Pancreas (tissue), 10 donors: ENCODE data around the gene BLOC1S4. TPM values are rescaled to one million over a fixed set of nuclear protein-coding genes. Genes with fewer than 3 reads are reported as not detected.

Experiments used
- ATAC-seq, 4 donors: fragments of 200-7000 bp; cut with Tn5 transposase; one replicate each; pipeline versions ENCODE4 v1.8.0 to v1.9.1; 2020; ENCODE audit warnings: mild to moderate bottlenecking in 4 of 4, moderate library complexity in 4 of 4
- DNase-seq, 6 donors: peaks; one replicate each; pipeline ENCODE4 v3.0.0-alpha.2; 2020
- FAIRE-seq: peaks from 2 replicates; lab custom pipeline; 2012; peaks lifted over from hg19 to GRCh38; lab: Jason Lieb, UNC
- H3K27ac ChIP-seq, 4 donors: fragments of 200-600 bp; sonication (generic); 1 replicate in 3 of 4; 2 replicates in 1 of 4; pipeline versions ENCODE4 v1.5.0 to v1.8.0; 2020
- H3K27me3 ChIP-seq, 4 donors: fragments of 200-600 bp; one replicate each; pipeline ENCODE4 v1.8.0; 2021
- H3K36me3 ChIP-seq, 3 donors: fragments of 200-600 bp; sonication (generic) in 1 of 3; one replicate each; pipeline versions ENCODE4 v1.5.0 to v1.8.0; 2020 to 2021
- H3K4me1 ChIP-seq, 3 donors: fragments of 200-600 bp; one replicate each; pipeline ENCODE4 v1.8.0; 2021
- H3K4me3 ChIP-seq, 4 donors: fragments of 200-600 bp; sonication (generic) in 2 of 4; one replicate each; pipeline versions ENCODE4 v1.5.0 to v1.8.0; 2020 to 2021
- H3K9me3 ChIP-seq, 4 donors: fragments of 200-600 bp; one replicate each; pipeline ENCODE4 v1.8.0; 2021
- CTCF ChIP-seq, 4 donors: fragments of 200-600 bp; sonication (generic) in 3 of 4; IDR thresholded peaks; one replicate each; pipeline versions ENCODE4 v1.5.0 to v1.8.0; 2021; ENCODE audit warnings: antibody characterized with exemption in 4 of 4
- WGBS, 2 donors: extraction: QIAGEN DNeasy Blood & Tissue Kit; methylation state at CpG; one replicate each; pipeline ENCODE4 v1.1.7; 2013; 5-methylcytosine and 5-hydroxymethylcytosine counted together
- intact Hi-C, 3 donors: fragments of 100-400 bp; cut with DNase I; formaldehyde crosslinking; loops; one replicate each; pipeline versions ENCODE4 v1.11.1 to v1.14.2; 2022
- polyA plus RNA-seq, 2 donors: library from polyadenylated mRNA; stranded (reverse); fragments of 200-250 nt; gene quantifications; one replicate each; pipeline ENCODE4 v1.2.3, GENCODE V29; 2013
- total RNA-seq, 6 donors: library from RNA; stranded (reverse); fragmentation: NEBNext Ultra II Directional in 4 of 6; extraction: Animal tissue kit (Norgen Biotek cat#: 25700) in 4 of 6; gene quantifications; one replicate each; pipeline versions ENCODE4 v1.2.1 to v1.2.4, GENCODE V29; 2021 to 2023
- donor health status: healthy with polysubstance abuse.
- donor health status: DM: no; HTN: no; CAD: no; lungs with moderate emphysema.
- donor health status: DM: no; HTN: no; CAD: no.
- donor health status: control.
- donor health status: control.
- donor health status: Bipolar disorder and iron deficiency.
- donor health status: DM: yes; HTN: yes; CAD: no.
- donor health status: DM: no; HTN: no; CAD: no.
- donor health status: DM: no; HTN: no; CAD: no.
- donor health status: DM: yes; HTN: yes; CAD: no.

The BLOC1S4 gene
- total and polyA plus RNA-seq, 8 donors = 3.3 to 8.4 (median 5.1) TPM

- H3K4me1 ChIP-seq = no peaks in the 10 kb centered on the region
- H3K27ac ChIP-seq = no peak overlapping the region
- DNase-seq (no peak), FAIRE-seq (no peak), ATAC-seq (no peak)
- no peak overlapping the region for H3K4me3 ChIP-seq
- no peaks in the 10 kb centered on the region for H3K36me3 ChIP-seq
- H3K9me3 ChIP-seq = no peaks in the 10 kb centered on the region
- 70 to 82% methylated on average over 3 of the region's 3 CpGs for WGBS, 2 donors
- H3K27me3 ChIP-seq = no peaks in the 10 kb centered on the region
- intact Hi-C loops = no loop called here
- TF ChIP-seq CTCF (IDR thresholded peaks at IDR 0.05) = no peak
Observed at GRCh38 chr4:6692806-6693205, 23.2 kb upstream of the BLOC1S4 start.

GRCh38 chr4:6693231-6694176 is 22.5 kb upstream of the BLOC1S4 start, which contains the start of gene S100P:
TSS of gene S100P (plus strand) at chr4:6693878. CDS start at chr4:6693933, 55 bp downstream.
- Histone ChIP-seq H3K4me1 (no peaks in the 10 kb centered on the region), H3K4me3 (no peak within 1 kb of the TSS), H3K36me3 (no peaks in the 10 kb centered on the region), H3K9me3 (no peaks in the 10 kb centered on the region), H3K27me3 (no peaks in the 10 kb centered on the region), H3K27ac (peak within 1 kb of the TSS in 1 of 4 donors; percentile 8)
- peak in 1 of 4 donors; percentile 9 for ATAC-seq
- no peak for TF ChIP-seq CTCF (IDR thresholded peaks at IDR 0.05)
- peak in 1 of 6 donors; percentile 69 for DNase-seq
- intact Hi-C loops = no loop called here
- FAIRE-seq = no peak
- 79 to 87% methylated on average over 29 of the region's 29 CpGs for WGBS, 2 donors

- Histone ChIP-seq H3K36me3 (no peaks in the 10 kb centered on the region), H3K27me3 (no peaks in the 10 kb centered on the region), H3K9me3 (no peaks in the 10 kb centered on the region), H3K27ac (peak overlapping the region in 1 of 4 donors; percentile 8), H3K4me3 (no peak overlapping the region), H3K4me1 (no peaks in the 10 kb centered on the region)
- FAIRE-seq (no peak), ATAC-seq (no peak), DNase-seq (no peak)
- no peak for TF ChIP-seq CTCF (IDR thresholded peaks at IDR 0.05)
- whole genome bisulfite sequencing, 2 donors = 85 to 89% methylated on average over 15 to 16 of the region's 16 CpGs
- intact Hi-C loops = no loop called here
Observed at GRCh38 chr4:6694177-6694901, 21.6 kb upstream of the BLOC1S4 start.

GRCh38 chr4:6695660-6696610 is 20.0 kb upstream of the BLOC1S4 start:
- Histone ChIP-seq H3K27ac (no peak overlapping the region), H3K9me3 (no peaks in the 10 kb centered on the region), H3K36me3 (no peaks in the 10 kb centered on the region), H3K27me3 (no peaks in the 10 kb centered on the region), H3K4me1 (no peaks in the 10 kb centered on the region), H3K4me3 (no peak overlapping the region)
- FAIRE-seq (no peak), DNase-seq (peak in 1 of 6 donors; percentile 53), ATAC-seq (peak; percentile 22 to 65 (median 44))
- intact Hi-C loops = no loop called here
- TF ChIP-seq CTCF (IDR thresholded peaks at IDR 0.05) = no peak
- WGBS, 2 donors = 62 to 65% methylated on average over 18 of the region's 18 CpGs
